GM12878 (cell line): ENCODE results near the gene GON7. TPM values are rescaled to one million over a fixed set of nuclear protein-coding genes. Genes with fewer than 3 reads are reported as not detected.

ENCODE experiments used
- BHLHE40 ChIP-seq, 2 experiments: fragments of 450-650 bp in 1 of 2; IDR thresholded peaks; 2 replicates each; pipeline ENCODE4 v1.6.1; 2011 to 2017; ENCODE audit warnings: low read depth in 2 of 2, borderline replicate concordance in 1 of 2, improper control_type of control experiment in 1 of 2, low read length in 1 of 2, mild to moderate bottlenecking in 1 of 2
- CEBPB ChIP-seq, 2 experiments: fragments of 150-350 bp in 1 of 2; IDR thresholded peaks; 2 replicates each; pipeline ENCODE4 v1.6.1; 2012 to 2014; ENCODE audit warnings: low read depth in 2 of 2, low read length in 2 of 2, borderline replicate concordance in 1 of 2, inconsistent platforms in 1 of 2
- NFIC ChIP-seq: IDR thresholded peaks from 2 replicates; pipeline ENCODE4 v1.6.1; 2012; ENCODE audit warnings: low read depth, mild to moderate bottlenecking, inconsistent platforms, low read length, moderate library complexity
- NFYB ChIP-seq: IDR thresholded peaks from 2 replicates; pipeline ENCODE4 v1.6.1; 2011; ENCODE audit warnings: low read depth, mild to moderate bottlenecking, low read length, improper control_type of control experiment, moderate library complexity; ENCODE audit not compliant: insufficient read depth
- SIN3A ChIP-seq: IDR thresholded peaks from 2 replicates; pipeline ENCODE4 v1.6.1; 2012; ENCODE audit warnings: low read depth, low read length, improper control_type of control experiment
- STAT3 ChIP-seq: IDR thresholded peaks from 2 replicates; pipeline ENCODE4 v1.6.1; 2011; ENCODE audit warnings: low read depth, low read length, improper control_type of control experiment
- YBX1 ChIP-seq: fragments of 450-650 bp; IDR thresholded peaks from 2 replicates; pipeline ENCODE4 v1.6.1; 2016; ENCODE audit warnings: antibody characterized with exemption
- ZNF384 ChIP-seq: IDR thresholded peaks from 2 replicates; pipeline ENCODE4 v1.6.1; 2012; ENCODE audit warnings: low read depth, mild to moderate bottlenecking, low read length, improper control_type of control experiment, borderline replicate concordance
- ZZZ3 ChIP-seq: IDR thresholded peaks from 2 replicates; pipeline ENCODE4 v1.6.1; 2011; ENCODE audit warnings: low read depth; ENCODE audit not compliant: control insufficient read depth, insufficient read length
- polyA plus RNA-seq, 11 experiments: library from polyadenylated mRNA; depleted of rRNA in 4 of 11; unstranded in 6 of 11; stranded (reverse) in 5 of 11; fragments of >200 nt; fragmentation: Nextera tagmentation in 4 of 11; fragmentation: Illumina TruSeq in 1 of 11; extraction: Ambion mirVana in 4 of 11; extraction: Trizol in 1 of 11; gene quantifications; 1 replicate in 1 of 11; 2 replicates in 10 of 11; pipeline versions ENCODE4 v1.2.1 to v1.2.3, GENCODE V29; 2011 to 2016; ENCODE audit warnings: inconsistent platforms in 2 of 11, missing spikeins in 2 of 11, low read depth in 1 of 11
- total RNA-seq, 4 experiments: library from RNA; depleted of rRNA in 3 of 4; stranded (reverse); fragments of >200 nt in 3 of 4; fragmentation: Illumina TruSeq in 1 of 4; extraction: Trizol in 1 of 4; gene quantifications; 2 replicates each; pipeline versions ENCODE4 v1.2.1 to v1.2.3, GENCODE V29; 2013 to 2021
- TF ChIP-seq, protein P1 (sequence below): fragments of 450-650 bp; IDR thresholded peaks from 2 replicates; pipeline ENCODE4 v1.6.1; 2017; ENCODE audit warnings: borderline replicate concordance
- TF ChIP-seq, protein P2 (sequence below): IDR thresholded peaks from 2 replicates; pipeline ENCODE4 v1.6.1; 2012; ENCODE audit warnings: low read depth, low read length, improper control_type of control experiment

Gene GON7
- total and polyA plus RNA-seq, 10 of the 15 experiments (the other 5 are each of a cell fraction or from before 2014, with no cell fraction given) = 21.6 to 59.0 (median 33.0) TPM

DNA sequence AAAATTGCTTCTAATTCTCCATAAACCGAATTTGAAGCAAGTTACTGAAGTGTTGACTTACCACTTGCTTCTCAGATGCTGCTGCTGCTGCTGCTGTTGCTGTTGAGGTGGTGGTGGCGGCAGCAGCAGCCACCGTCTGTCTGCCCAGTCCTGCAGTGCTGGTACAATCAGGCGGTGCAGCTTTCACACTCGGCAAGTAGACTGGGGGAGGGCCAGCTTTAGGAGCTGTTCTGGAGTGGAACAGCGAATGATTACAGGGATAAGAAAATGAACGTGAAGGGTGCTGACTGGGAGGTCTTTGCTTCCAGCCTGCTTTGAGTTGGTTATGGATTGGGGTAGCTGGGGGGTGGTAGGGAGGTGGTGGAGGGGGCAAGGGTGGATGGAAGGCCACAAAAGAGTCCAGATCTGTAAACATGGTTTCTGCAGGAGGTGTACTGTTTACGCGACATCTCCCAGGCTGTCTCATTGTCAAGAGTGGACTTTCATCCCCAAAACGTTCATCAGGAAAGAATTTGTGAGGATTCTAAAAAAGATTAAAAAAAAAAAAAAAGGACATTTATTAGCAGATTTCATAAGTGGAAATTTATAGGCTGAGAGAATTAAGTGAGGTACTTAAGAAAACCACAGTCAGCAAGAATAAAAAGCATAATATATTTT is 39.0 kb upstream of the GON7 start (continued):
- TF ChIP-seq NFIC = no peak
- TF ChIP-seq YBX1 = no peak
- TF ChIP-seq, protein P1, sequence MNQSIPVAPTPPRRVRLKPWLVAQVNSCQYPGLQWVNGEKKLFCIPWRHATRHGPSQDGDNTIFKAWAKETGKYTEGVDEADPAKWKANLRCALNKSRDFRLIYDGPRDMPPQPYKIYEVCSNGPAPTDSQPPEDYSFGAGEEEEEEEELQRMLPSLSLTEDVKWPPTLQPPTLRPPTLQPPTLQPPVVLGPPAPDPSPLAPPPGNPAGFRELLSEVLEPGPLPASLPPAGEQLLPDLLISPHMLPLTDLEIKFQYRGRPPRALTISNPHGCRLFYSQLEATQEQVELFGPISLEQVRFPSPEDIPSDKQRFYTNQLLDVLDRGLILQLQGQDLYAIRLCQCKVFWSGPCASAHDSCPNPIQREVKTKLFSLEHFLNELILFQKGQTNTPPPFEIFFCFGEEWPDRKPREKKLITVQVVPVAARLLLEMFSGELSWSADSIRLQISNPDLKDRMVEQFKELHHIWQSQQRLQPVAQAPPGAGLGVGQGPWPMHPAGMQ = no peak
- TF ChIP-seq NFYB = no peak
- no peak for TF ChIP-seq STAT3
- TF ChIP-seq, protein P2, sequence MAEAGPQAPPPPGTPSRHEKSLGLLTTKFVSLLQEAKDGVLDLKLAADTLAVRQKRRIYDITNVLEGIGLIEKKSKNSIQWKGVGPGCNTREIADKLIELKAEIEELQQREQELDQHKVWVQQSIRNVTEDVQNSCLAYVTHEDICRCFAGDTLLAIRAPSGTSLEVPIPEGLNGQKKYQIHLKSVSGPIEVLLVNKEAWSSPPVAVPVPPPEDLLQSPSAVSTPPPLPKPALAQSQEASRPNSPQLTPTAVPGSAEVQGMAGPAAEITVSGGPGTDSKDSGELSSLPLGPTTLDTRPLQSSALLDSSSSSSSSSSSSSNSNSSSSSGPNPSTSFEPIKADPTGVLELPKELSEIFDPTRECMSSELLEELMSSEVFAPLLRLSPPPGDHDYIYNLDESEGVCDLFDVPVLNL = no peak
- no peak for TF ChIP-seq ZZZ3
- TF ChIP-seq CEBPB (IDR thresholded peaks at IDR 0.05; ENCODE audit: borderline replicate concordance in 1 of 2, low read depth in 2 of 2, low read length in 2 of 2) = no peak
- TF ChIP-seq BHLHE40 (IDR thresholded peaks at IDR 0.05; ENCODE audit: borderline replicate concordance in 1 of 2, low read depth in 2 of 2, low read length in 1 of 2) = no peak
- TF ChIP-seq SIN3A = no peak
- TF ChIP-seq ZNF384 = no peak
